BLaER1 treated with 17β-estradiol and CSF1 and Interleukin-3, amounts not matched to agents 10 nM and 100 nM (cell line): ENCODE results near the gene FKBP4.
"Not testable (repeated sequence)": the region's sequence is repeated elsewhere in the genome, so short reads cannot be mapped to it uniquely, and the experiment has no call there.

Experiments
- H3K27ac ChIP-seq, 11 experiments: shearing (Covaris generic); formaldehyde crosslinking; 2 replicates each; pipeline ENCODE4 v1.8.1; 2022
- H3K27me3 ChIP-seq, 11 experiments: shearing (Covaris generic); formaldehyde crosslinking; 2 replicates each; pipeline ENCODE4 v1.8.1; 2022
- H3K36me3 ChIP-seq, 11 experiments: shearing (Covaris generic); formaldehyde crosslinking; 2 replicates each; pipeline ENCODE4 v1.8.1; 2022
- H3K4me1 ChIP-seq, 10 experiments: shearing (Covaris generic); formaldehyde crosslinking; 2 replicates each; pipeline ENCODE4 v1.8.1; 2022
- H3K4me2 ChIP-seq, 11 experiments: shearing (Covaris generic); formaldehyde crosslinking; 2 replicates each; pipeline ENCODE4 v1.8.1; 2022
- H3K4me3 ChIP-seq, 10 experiments: shearing (Covaris generic); formaldehyde crosslinking; 2 replicates each; pipeline ENCODE4 v1.8.1; 2022
- H3K9ac ChIP-seq, 11 experiments: shearing (Covaris generic); formaldehyde crosslinking; 2 replicates each; pipeline ENCODE4 v1.8.1; 2022
- H3K9me3 ChIP-seq, 11 experiments: shearing (Covaris generic); formaldehyde crosslinking; replicated peaks in 1 of 11; 2 replicates each; pipeline ENCODE4 v1.8.1; 2022
- H4K20me1 ChIP-seq, 11 experiments: shearing (Covaris generic); formaldehyde crosslinking; 2 replicates each; pipeline ENCODE4 v1.8.1; 2022
- Cebpa-rat ChIP-seq, 11 experiments: shearing (Covaris generic); IDR thresholded peaks; 2 replicates each; pipeline ENCODE4 v1.8.1; 2022

FKBP4 gene

DNA sequence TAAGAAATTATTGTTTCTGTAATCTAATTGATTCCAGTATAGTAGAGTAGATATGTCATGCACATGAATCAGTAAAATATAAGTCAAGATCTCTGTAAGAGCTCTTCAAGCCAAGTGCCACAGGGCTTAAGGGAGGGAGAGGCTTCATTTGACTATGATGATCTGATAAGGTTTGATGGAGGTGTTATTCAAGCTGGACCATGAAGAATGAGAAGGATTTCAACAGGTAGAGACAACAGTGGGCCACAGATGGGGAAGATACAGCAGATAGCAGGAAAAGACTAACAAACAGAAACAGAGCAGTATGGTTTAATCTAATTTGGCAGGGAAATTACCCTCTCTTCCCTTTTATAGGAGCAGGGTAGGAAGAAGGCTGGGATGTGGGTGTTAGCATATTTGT is 40.6 kb upstream of the FKBP4 start:
- peaks cover 0 to 16% (median 0%) of the 10 kb centered on the region in 11 experiments; a peak in 4 of 22 replicates for H3K9me3 ChIP-seq
- no peak overlapping the region for H3K4me2 ChIP-seq
- H3K36me3 ChIP-seq = no peaks in the 10 kb centered on the region
- H3K27me3 ChIP-seq = peaks cover 16 to 38% (median 29%) of the 10 kb centered on the region in 11 experiments
- no peak overlapping the region for H3K4me3 ChIP-seq
- H4K20me1 ChIP-seq = peaks cover 0 to 19% (median 8%) of the 10 kb centered on the region in 11 experiments; a peak in 9 of 22 replicates
- no peak for TF ChIP-seq Cebpa-rat (IDR thresholded peaks at IDR 0.05)
- peaks cover 0 to 9% (median 0%) of the 10 kb centered on the region in 10 experiments; a peak in 2 of 20 replicates for H3K4me1 ChIP-seq
- no peak overlapping the region for H3K9ac ChIP-seq
- H3K27ac ChIP-seq = no peak overlapping the region

DNA sequence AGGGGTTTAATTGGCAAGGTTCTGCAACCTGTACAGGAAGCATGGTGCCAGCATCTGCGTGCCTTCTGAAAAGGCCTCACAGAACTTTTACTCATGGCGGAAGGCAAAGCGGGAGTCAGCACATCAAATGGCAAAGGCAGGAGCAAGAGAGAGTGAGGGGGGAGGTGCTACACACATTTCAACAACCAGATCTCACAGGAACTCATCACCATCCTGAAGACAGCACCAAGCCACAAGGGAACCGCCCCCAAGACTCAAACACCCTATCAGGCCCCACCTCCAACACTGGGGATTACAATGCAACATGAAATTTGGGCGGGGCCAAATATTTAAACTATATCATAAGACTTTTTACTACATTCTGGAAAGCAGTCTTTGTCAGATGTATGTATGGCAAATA is 38.0 kb upstream of the FKBP4 start:
- peaks cover 8 to 15% (median 8%) of the 10 kb centered on the region in 11 experiments for H3K27me3 ChIP-seq
- H3K4me3 ChIP-seq = no peak overlapping the region
- H3K4me2 ChIP-seq = no peak overlapping the region; a peak in 1 of 22 replicates
- peaks cover 0 to 17% (median 8%) of the 10 kb centered on the region in 11 experiments; a peak in 9 of 22 replicates for H4K20me1 ChIP-seq
- H3K4me1 ChIP-seq = peaks cover 0 to 9% (median 0%) of the 10 kb centered on the region in 10 experiments; a peak in 2 of 20 replicates
- no peaks in the 10 kb centered on the region for H3K36me3 ChIP-seq
- H3K27ac ChIP-seq = no peak overlapping the region
- no peaks in the 10 kb centered on the region for H3K9me3 ChIP-seq
- no peak for TF ChIP-seq Cebpa-rat (IDR thresholded peaks at IDR 0.05)
- no peak overlapping the region for H3K9ac ChIP-seq

DNA sequence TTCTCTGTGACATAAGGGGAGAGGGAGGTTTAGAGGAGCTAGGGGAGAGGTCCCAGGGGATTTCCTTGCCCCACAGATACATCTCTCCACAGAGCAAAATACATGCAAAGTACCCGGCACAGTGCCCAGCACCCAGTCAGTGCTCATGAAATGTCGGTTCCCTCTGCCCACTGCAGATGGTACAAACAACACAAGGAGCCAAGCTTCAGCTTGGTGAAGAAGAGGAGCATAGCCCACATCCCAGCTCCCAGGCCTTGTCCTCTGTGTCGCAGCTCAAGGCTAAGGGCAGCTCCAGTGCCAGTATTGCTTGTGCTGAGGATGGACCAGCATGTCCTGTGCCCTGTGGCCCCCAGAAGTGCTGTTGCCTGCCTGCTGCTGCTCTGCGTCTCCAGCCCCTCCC is 35.0 kb upstream of the FKBP4 start:
- Histone ChIP-seq H3K4me3 (no peak overlapping the region), H3K4me1 (no peaks in the 10 kb centered on the region), H3K9me3 (no peaks in the 10 kb centered on the region), H4K20me1 (peaks cover 0 to 4% (median 0%) of the 10 kb centered on the region in 11 experiments; a peak in 1 of 22 replicates), H3K27me3 (peaks cover 0 to 1% (median 0%) of the 10 kb centered on the region in 11 experiments; a peak in 1 of 22 replicates), H3K9ac (no peak overlapping the region), H3K4me2 (no peak overlapping the region), H3K36me3 (no peaks in the 10 kb centered on the region), H3K27ac (no peak overlapping the region)
- no peak for TF ChIP-seq Cebpa-rat (IDR thresholded peaks at IDR 0.05)

DNA sequence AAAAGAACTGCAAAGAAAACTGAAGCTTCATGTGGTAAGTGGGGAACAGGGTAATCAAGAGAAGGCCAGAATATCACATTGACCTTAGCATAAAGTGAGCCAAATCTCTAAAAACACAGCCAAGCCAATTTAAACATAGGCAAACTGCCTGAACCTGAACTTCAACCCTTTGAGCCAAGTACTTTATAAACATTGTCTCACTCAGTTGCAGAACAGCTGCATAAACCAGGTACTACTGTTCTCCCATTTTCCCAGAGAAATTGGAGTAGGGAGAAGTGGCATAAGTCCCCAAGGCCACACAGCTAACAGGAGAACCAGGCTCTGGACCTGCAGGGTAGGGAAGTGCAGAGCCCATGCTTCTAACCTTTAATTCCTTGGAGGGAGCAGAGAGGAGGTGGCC is 30.4 kb upstream of the FKBP4 start:
- Histone ChIP-seq H4K20me1 (peaks cover 0 to 4% (median 0%) of the 10 kb centered on the region in 11 experiments; a peak in 2 of 22 replicates), H3K9ac (no peak overlapping the region), H3K4me3 (no peak overlapping the region), H3K27me3 (no peaks in the 10 kb centered on the region), H3K4me2 (no peak overlapping the region), H3K36me3 (no peaks in the 10 kb centered on the region), H3K27ac (no peak overlapping the region), H3K4me1 (no peaks in the 10 kb centered on the region), H3K9me3 (no peaks in the 10 kb centered on the region)
- TF ChIP-seq Cebpa-rat (IDR thresholded peaks at IDR 0.05) = no peak

DNA sequence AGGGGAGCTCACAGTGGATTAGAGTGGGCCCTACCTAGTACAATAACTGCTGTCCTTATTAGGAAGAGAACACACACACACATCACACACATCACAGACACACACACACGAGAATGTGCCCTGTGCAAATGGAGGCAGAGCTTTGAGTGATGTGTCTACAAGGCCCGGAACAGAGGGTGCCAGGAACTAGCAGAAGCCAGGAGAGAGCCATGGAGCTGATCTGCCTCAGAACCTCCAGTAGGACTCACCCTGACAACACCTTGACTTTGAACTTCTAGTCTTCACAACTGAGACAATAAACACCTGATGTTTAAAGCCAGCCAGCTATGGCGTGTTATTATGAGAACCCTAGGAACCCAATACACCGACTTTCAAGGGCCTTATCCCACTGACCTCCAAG is 29.7 kb upstream of the FKBP4 start:
- Histone ChIP-seq H3K4me1 (no peaks in the 10 kb centered on the region), H3K27me3 (no peaks in the 10 kb centered on the region), H3K9me3 (no peaks in the 10 kb centered on the region), H3K4me3 (no peak overlapping the region), H4K20me1 (peaks cover 0 to 1% (median 0%) of the 10 kb centered on the region in 11 experiments; a peak in 2 of 22 replicates), H3K27ac (no peak overlapping the region), H3K36me3 (no peaks in the 10 kb centered on the region), H3K4me2 (no peak overlapping the region), H3K9ac (no peak overlapping the region)
- no peak for TF ChIP-seq Cebpa-rat (IDR thresholded peaks at IDR 0.05)

DNA sequence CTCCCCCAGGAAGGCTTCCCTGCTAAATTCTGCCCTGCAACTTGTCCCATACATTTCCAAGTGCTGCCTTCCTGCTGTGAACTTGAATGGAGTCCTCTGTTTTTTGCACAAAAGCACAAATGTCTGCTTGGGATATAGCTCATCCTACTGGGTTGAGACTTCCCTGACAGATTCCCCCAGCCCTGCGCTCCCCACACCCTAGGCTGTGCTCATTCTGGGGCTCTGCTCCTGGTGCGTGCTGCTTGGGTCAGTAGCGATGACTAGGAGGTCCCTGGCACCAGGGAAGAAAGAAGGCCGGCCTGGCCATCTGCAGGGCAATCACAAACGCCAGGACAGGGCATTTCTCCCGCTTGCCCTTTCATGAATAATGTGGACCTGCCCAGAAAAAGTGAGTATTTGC is 29.2 kb upstream of the FKBP4 start:
- Histone ChIP-seq H3K4me1 (no peaks in the 10 kb centered on the region), H4K20me1 (no peaks in the 10 kb centered on the region; a peak in 2 of 22 replicates), H3K27me3 (no peaks in the 10 kb centered on the region), H3K9me3 (peaks cover 0 to 3% (median 0%) of the 10 kb centered on the region in 11 experiments; a peak in 1 of 22 replicates), H3K4me3 (no peak overlapping the region), H3K36me3 (no peaks in the 10 kb centered on the region), H3K27ac (no peak overlapping the region), H3K4me2 (no peak overlapping the region), H3K9ac (no peak overlapping the region)
- TF ChIP-seq Cebpa-rat (IDR thresholded peaks at IDR 0.05) = no peak

DNA sequence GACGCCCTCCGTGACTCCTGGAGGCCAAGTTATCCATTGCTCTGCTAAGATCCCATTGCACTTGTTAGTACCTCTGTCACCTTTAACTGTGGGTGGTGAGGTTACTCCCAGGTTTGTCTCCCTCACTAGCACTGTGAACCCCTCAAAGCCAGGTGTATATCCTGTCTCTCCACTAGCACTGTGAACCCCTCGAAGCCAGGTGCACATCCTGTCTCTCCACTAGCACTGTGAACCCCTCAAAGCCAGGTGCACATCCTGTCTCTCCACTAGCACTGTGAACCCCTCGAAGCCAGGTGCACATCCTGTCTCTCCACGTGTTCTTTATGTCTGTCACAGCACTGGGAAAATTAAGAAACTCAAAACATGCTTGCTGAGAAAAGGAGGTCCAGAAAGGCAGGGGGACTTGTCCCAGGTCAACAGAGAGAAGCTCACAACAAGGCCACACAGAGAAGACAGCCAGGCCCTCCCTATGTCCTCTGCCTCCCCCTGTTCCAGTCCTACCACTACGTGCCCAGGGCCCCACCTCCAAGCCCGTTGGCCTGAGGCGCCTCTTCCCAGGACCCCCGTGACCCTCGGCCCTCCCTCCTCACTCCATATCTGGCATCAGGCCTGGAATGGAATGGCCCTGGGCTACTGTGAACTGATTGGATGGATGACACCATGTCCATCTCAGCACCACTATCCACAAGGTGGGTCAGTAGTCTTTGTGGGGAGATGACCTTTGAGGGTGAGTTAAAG is 26.4 kb upstream of the FKBP4 start:
- no peaks in the 10 kb centered on the region for H3K27me3 ChIP-seq
- no peak for TF ChIP-seq Cebpa-rat (IDR thresholded peaks at IDR 0.05)
- H3K4me1 ChIP-seq = no peaks in the 10 kb centered on the region
- H3K9me3 ChIP-seq = peaks cover 0 to 3% (median 0%) of the 10 kb centered on the region in 11 experiments; a peak in 1 of 22 replicates
- no peak overlapping the region for H3K27ac ChIP-seq
- peaks cover 0 to 4% (median 0%) of the 10 kb centered on the region in 11 experiments; a peak in 2 of 22 replicates for H4K20me1 ChIP-seq
- no peak overlapping the region for H3K4me3 ChIP-seq
- no peak overlapping the region for H3K4me2 ChIP-seq
- H3K9ac ChIP-seq = no peak overlapping the region
- H3K36me3 ChIP-seq = no peaks in the 10 kb centered on the region

DNA sequence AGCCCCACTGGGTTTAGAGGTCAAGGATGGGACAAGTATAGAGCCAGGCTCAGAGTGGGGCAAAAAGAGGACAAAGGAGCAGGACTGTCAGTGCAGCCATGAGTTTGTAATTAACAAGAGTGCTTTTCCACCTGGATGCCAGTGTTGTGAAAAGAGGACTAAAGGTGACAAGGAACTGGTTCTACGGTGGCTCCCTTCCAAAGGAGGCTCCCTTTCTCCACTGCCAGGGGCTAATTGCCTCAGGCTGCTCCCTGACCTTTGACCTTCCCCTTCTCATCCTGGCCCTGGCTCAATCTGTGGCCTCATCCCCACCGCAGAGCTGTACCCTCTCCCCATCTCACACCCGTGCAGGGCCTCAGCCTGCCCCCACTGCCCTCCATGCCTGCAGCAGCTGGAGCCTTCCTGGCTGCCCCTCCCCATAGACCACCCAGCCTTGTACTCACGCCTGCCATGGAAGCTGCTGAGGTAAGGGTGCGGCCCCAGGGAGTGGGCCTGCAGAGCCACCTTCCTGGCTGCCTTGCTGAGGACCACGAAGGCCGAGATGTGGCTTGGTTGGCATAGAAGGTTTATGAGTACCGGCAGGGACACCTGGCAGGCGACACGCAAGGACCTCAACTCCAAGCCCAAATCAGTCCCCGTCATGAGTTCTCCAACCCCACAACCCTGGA is 24.8 kb upstream of the FKBP4 start:
- no peak overlapping the region for H3K27ac ChIP-seq
- H3K4me3 ChIP-seq = no peak overlapping the region
- peaks cover 0 to 10% (median 0%) of the 10 kb centered on the region in 11 experiments; a peak in 3 of 22 replicates for H4K20me1 ChIP-seq
- H3K27me3 ChIP-seq = no peaks in the 10 kb centered on the region
- no peak for TF ChIP-seq Cebpa-rat (IDR thresholded peaks at IDR 0.05)
- H3K9ac ChIP-seq = no peak overlapping the region
- H3K9me3 ChIP-seq = peaks cover 0 to 3% (median 0%) of the 10 kb centered on the region in 11 experiments; a peak in 1 of 22 replicates
- H3K36me3 ChIP-seq = no peaks in the 10 kb centered on the region
- H3K4me1 ChIP-seq = no peaks in the 10 kb centered on the region
- no peak overlapping the region for H3K4me2 ChIP-seq

DNA sequence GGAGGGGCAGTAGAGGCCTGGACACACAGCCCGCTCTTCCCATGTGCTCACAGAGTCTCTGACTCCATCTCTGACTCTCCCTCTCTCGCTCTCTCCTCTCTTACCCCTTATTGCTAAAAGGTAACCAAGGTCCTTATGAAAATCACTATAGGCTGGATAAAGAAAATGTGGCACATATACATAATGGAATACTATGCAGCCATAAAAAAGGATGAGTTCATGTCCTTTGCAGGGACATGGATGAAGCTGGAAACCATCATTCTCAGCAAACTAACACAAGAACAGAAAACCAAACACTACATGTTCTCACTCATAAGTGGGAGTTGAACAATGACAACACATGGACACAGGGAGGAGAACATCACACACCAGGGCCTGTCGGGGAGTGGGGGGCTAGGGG is 24.2 kb upstream of the FKBP4 start:
- not testable (repeated sequence) for H3K27me3 ChIP-seq, H3K9me3 ChIP-seq, H3K36me3 ChIP-seq

More for the DNA sequence above, 24.2 kb upstream of the FKBP4 start:
- H4K20me1 ChIP-seq, H3K27ac ChIP-seq, H3K4me2 ChIP-seq, H3K9ac ChIP-seq, H3K4me3 ChIP-seq, H3K4me1 ChIP-seq: not testable (repeated sequence)
